ENCODE results near the gene SPINT1.

Gene SPINT1

GRCh38 chr15:40829115-40829514, 14.7 kb upstream of the SPINT1 start:
- DNase-seq (ENCODE audit: low spot score): no peak

GRCh38 chr15:40830884-40831283, 13.0 kb upstream of the SPINT1 start:
- no peak for DNase-seq (ENCODE audit: low spot score)

GRCh38 chr15:40831861-40832260, 12.0 kb upstream of the SPINT1 start:
- DNase-seq (ENCODE audit: low spot score): no peak

- no peak for DNase-seq (ENCODE audit: low spot score)
Measured at GRCh38 chr15:40832903-40833302, 10.9 kb upstream of the SPINT1 start.

GRCh38 chr15:40836020-40836419, 7.8 kb upstream of the SPINT1 start:
- no peak for DNase-seq (ENCODE audit: low spot score)

GRCh38 chr15:40838756-40839155, 5.1 kb upstream of the SPINT1 start:
- no peak for DNase-seq (ENCODE audit: low spot score)

GRCh38 chr15:40841741-40842140, 2.1 kb upstream of the SPINT1 start:
- no peak for DNase-seq (ENCODE audit: low spot score)

GRCh38 chr15:40843261-40843884, 475 bp upstream of the SPINT1 start:
- DNase-seq (ENCODE audit: low spot score): no peak

GRCh38 chr15:40844696-40845030, 815 bp downstream of the SPINT1 start:
- DNase-seq (ENCODE audit: low spot score): no peak

GRCh38 chr15:40845036-40845435, 1.2 kb downstream of the SPINT1 start:
- no peak for DNase-seq (ENCODE audit: low spot score)

GRCh38 chr15:40845511-40846284, 1.9 kb downstream of the SPINT1 start:
- no peak for DNase-seq (ENCODE audit: low spot score)

GRCh38 chr15:40846841-40847222, 3.0 kb downstream of the SPINT1 start:
- DNase-seq (ENCODE audit: low spot score): no peak

- peak; percentile 60 for DNase-seq (ENCODE audit: low spot score)
Measured at GRCh38 chr15:40847223-40847961, 3.5 kb downstream of the SPINT1 start.

- no peak for DNase-seq (ENCODE audit: low spot score)
Measured at GRCh38 chr15:40850576-40851112, 6.8 kb downstream of the SPINT1 start.

GRCh38 chr15:40852529-40852928, 8.7 kb downstream of the SPINT1 start:
- DNase-seq (ENCODE audit: low spot score): no peak

- no peak for DNase-seq (ENCODE audit: low spot score)
Measured at GRCh38 chr15:40853241-40853890, 9.5 kb downstream of the SPINT1 start.

GRCh38 chr15:40854161-40854560, 10.3 kb downstream of the SPINT1 start:
- DNase-seq (ENCODE audit: low spot score): no peak

GRCh38 chr15:40855706-40856234, 11.9 kb downstream of the SPINT1 start:
- DNase-seq (ENCODE audit: low spot score): no peak

- no peak for DNase-seq (ENCODE audit: low spot score)
Measured at GRCh38 chr15:40856746-40857145, 12.9 kb downstream of the SPINT1 start.

GRCh38 chr15:40857601-40858341, 13.9 kb downstream of the SPINT1 start:
- DNase-seq (ENCODE audit: low spot score): peak; percentile 42

- no peak for DNase-seq (ENCODE audit: low spot score)
Measured at GRCh38 chr15:40858706-40859105, 14.9 kb downstream of the SPINT1 start.

All from globus pallidus (tissue), 1 donor.